Right ventricle myocardium inferior (tissue), 1 donor: ENCODE measurements around the gene FNBP1. TPM values are rescaled to one million over a fixed set of nuclear protein-coding genes. Genes with fewer than 3 reads are reported as not detected.

Source experiments
- ATAC-seq: fragments of 200-7000 bp; cut with Tn5 transposase; one replicate; pipeline ENCODE4 v1.9.1; 2020; ENCODE audit warnings: mild to moderate bottlenecking, moderate library complexity
- DNase-seq: peaks from one replicate; pipeline ENCODE4 v3.0.0; 2021; ENCODE audit errors: missing footprints
- intact Hi-C: fragments of 100-400 bp; cut with DNase I; formaldehyde crosslinking; loops from one replicate; pipeline ENCODE4 v1.11.0; 2022
- total RNA-seq: library from RNA; stranded (reverse); fragmentation: NEBNext Ultra II Directional; extraction: Animal tissue kit (Norgen Biotek cat#: 25700); gene quantifications from one replicate; pipeline ENCODE4 v1.2.1, GENCODE V29; 2021
- donor health status: DM: no; HTN: yes; CAD: no; lungs with severe emphysema.

The FNBP1 gene
- total RNA-seq, 1 donor from 2014 or later, result 24.2 TPM

GRCh38 chr9:130050462-130050861 lies 7.5 kb upstream of the FNBP1 start:
- intact Hi-C loops, result no loop called here
- DNase-seq, result no peak
- ATAC-seq, result no peak

GRCh38 chr9:130049431-130050210 lies 6.6 kb upstream of the FNBP1 start:
- intact Hi-C loops, result no loop called here
- DNase-seq (no peak), ATAC-seq (no peak)

- ATAC-seq, result no peak
- intact Hi-C loops, result no loop called here
- DNase-seq, result no peak
Measured at GRCh38 chr9:130045725-130046450, 2.9 kb upstream of the FNBP1 start.

GRCh38 chr9:130043654-130044623 lies 950 bp upstream of the FNBP1 start:
- DNase-seq, result peak; percentile 72
- intact Hi-C loops, result loop anchor here (5.0 kb wide), 1 partner anchor 77 kb away; no protein-coding TSS in a partner anchor
- peak; percentile 40 for ATAC-seq

- ATAC-seq, result peak; percentile 38
- peak; percentile 76 for DNase-seq
- intact Hi-C loops, result loop anchor here (5.0 kb wide), 1 partner anchor 75 kb away; no protein-coding TSS in a partner anchor
Measured at GRCh38 chr9:130042406-130042884, 544 bp downstream of the FNBP1 start.

GRCh38 chr9:130041648-130042405 lies 1.2 kb downstream of the FNBP1 start:
- DNase-seq, result no peak
- intact Hi-C loops, result loop anchor here (5.0 kb wide), 1 partner anchor 75 kb away; no protein-coding TSS in a partner anchor
- no peak for ATAC-seq

GRCh38 chr9:130040984-130041647 lies 1.9 kb downstream of the FNBP1 start:
- no peak for ATAC-seq

GRCh38 chr9:130039528-130040147 lies 3.4 kb downstream of the FNBP1 start:
- DNase-seq, result no peak
- no peak for ATAC-seq
- intact Hi-C loops, result loop anchor here (5.0 kb wide), 1 partner anchor 72 kb away; no protein-coding TSS in a partner anchor

More at GRCh38 chr9:130040984-130041647, 1.9 kb downstream of the FNBP1 start:
- no peak for DNase-seq
- intact Hi-C loops, result loop anchor here (5.0 kb wide), 1 partner anchor 74 kb away; no protein-coding TSS in a partner anchor

- DNase-seq, result no peak
- intact Hi-C loops, result no loop called here
- ATAC-seq, result no peak
Measured at GRCh38 chr9:130036099-130036498, 6.9 kb downstream of the FNBP1 start.

- ATAC-seq (no peak), DNase-seq (no peak)
- intact Hi-C loops, result no loop called here
Measured at GRCh38 chr9:130034570-130034969, 8.4 kb downstream of the FNBP1 start.

GRCh38 chr9:130030651-130031127 lies 12.3 kb downstream of the FNBP1 start:
- intact Hi-C loops, result no loop called here
- no peak for DNase-seq
- no peak for ATAC-seq

- no peak for ATAC-seq
- intact Hi-C loops, result no loop called here
- no peak for DNase-seq
Measured at GRCh38 chr9:130029223-130029973, 13.6 kb downstream of the FNBP1 start.

- intact Hi-C loops, result no loop called here
- DNase-seq (no peak), ATAC-seq (no peak)
Measured at GRCh38 chr9:130028493-130029222, 14.3 kb downstream of the FNBP1 start.

GRCh38 chr9:130027533-130028365 lies 15.2 kb downstream of the FNBP1 start:
- intact Hi-C loops, result no loop called here
- DNase-seq (no peak), ATAC-seq (no peak)
